A673 (cell line): Measurements from ENCODE around the gene DEFB131B.

ENCODE experiments used
- CTCF ChIP-seq: fragments of 300-800, 200-600 bp; sonication (generic); conservative IDR thresholded peaks from 2 replicates; pipeline ENCODE4 v1.5.1; 2017; ENCODE audit warnings: low read depth, mild to moderate bottlenecking, antibody characterized with exemption, low read length, moderate library complexity, mixed read lengths
- EZH2 ChIP-seq: fragments of 200-600 bp; sonication (generic); IDR thresholded peaks from 2 replicates; pipeline ENCODE4 v1.6.1; 2017; ENCODE audit warnings: borderline replicate concordance, low read depth, mild to moderate bottlenecking, mixed read lengths, antibody characterized with exemption, low read length; ENCODE audit not compliant: poor library complexity, severe bottlenecking

- TF ChIP-seq CTCF (no peak), EZH2 (no peak)
Measured at GRCh38 chr11:71933141-71933933, 55.1 kb downstream of the DEFB131B start.
